Lower leg skin (tissue), 4 donors: ENCODE measurements around the gene METTL8. TPM values are rescaled to one million over a fixed set of nuclear protein-coding genes. Genes with fewer than 3 reads are reported as not detected.
"Not testable (repeated sequence)": the region's sequence is repeated elsewhere in the genome, so short reads cannot be mapped to it uniquely, and the experiment has no call there.

ENCODE experiments used
- DNase-seq, 2 donors: peaks; one replicate each; pipeline ENCODE4 v3.0.0-alpha.2; 2019; ENCODE audit warnings: low spot score in 2 of 2
- H3K4me3 ChIP-seq: fragments of 200-600 bp; sonication (generic); 2 replicates; pipeline ENCODE4 v1.5.1; 2017; ENCODE audit warnings: mild to moderate bottlenecking, low read depth; ENCODE audit not compliant: poor library complexity, severe bottlenecking
- CTCF ChIP-seq, 3 donors: fragments of 450-650 bp; IDR thresholded peaks; one replicate each; pipeline ENCODE4 v1.5.1; 2016; ENCODE audit warnings: antibody characterized with exemption in 3 of 3, mild to moderate bottlenecking in 3 of 3, moderate library complexity in 2 of 3
- POLR2A ChIP-seq, 2 donors: fragments of 450-650 bp; IDR thresholded peaks; one replicate each; pipeline ENCODE4 v1.6.1; 2016 to 2017; ENCODE audit warnings: antibody characterized with exemption in 2 of 2, mild to moderate bottlenecking in 1 of 2, moderate library complexity in 1 of 2
- WGBS, 2 donors: methylation state at CpG; one replicate each; pipeline ENCODE4 v1.1.5; 2018; 5-methylcytosine and 5-hydroxymethylcytosine counted together
- intact Hi-C: fragments of 100-400 bp; cut with DNase I; formaldehyde crosslinking; loops from one replicate; pipeline ENCODE4 v1.15.0; 2023; ENCODE audit warnings: low total_unique reads
- total RNA-seq, 4 donors: library from RNA; depleted of rRNA; stranded (reverse); fragments of >200 nt; gene quantifications; one replicate each; pipeline ENCODE4 v1.1.0, GENCODE V29; 2016

Gene METTL8
- total RNA-seq, 4 donors from 2014 or later: 22.5 to 34.9 (median 25.9) TPM

GRCh38 chr2:171316755-171317337 is 116.9 kb downstream of the METTL8 start:
- DNase-seq: no peak
- H3K4me3 ChIP-seq: no peak overlapping the region
- intact Hi-C loops: no loop called here
- TF ChIP-seq CTCF (IDR thresholded peaks at IDR 0.05): no peak
- no peak for TF ChIP-seq POLR2A (IDR thresholded peaks at IDR 0.05)
- WGBS, 2 donors: 82 to 92% methylated on average over 7 of the region's 7 CpGs

DNA sequence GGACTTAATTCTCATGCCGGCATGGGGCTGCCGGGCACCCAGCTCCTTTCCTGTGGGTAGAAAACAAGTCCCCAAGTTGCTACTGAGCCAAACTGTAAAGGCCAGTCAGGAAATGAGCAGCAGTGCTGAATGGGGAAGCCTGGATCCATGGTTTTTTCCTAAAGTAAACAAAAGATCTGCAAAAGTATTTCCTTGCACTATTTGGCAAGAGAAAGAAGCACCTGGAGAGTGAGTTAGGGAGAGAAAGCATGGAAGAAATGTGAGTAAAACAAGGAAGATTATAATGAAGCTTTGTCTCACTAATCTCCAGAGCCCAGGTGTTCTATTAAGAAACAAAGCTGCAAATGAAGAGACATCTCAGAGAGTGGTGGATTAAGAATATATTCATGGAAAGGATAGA is 117.6 kb downstream of the METTL8 start:
- no peak for TF ChIP-seq POLR2A (IDR thresholded peaks at IDR 0.05)
- no peak for TF ChIP-seq CTCF (IDR thresholded peaks at IDR 0.05)
- intact Hi-C loops: no loop called here
- 53 to 54% methylated on average over 2 of the region's 2 CpGs for WGBS, 2 donors
- H3K4me3 ChIP-seq: no peak overlapping the region
- DNase-seq: no peak

DNA sequence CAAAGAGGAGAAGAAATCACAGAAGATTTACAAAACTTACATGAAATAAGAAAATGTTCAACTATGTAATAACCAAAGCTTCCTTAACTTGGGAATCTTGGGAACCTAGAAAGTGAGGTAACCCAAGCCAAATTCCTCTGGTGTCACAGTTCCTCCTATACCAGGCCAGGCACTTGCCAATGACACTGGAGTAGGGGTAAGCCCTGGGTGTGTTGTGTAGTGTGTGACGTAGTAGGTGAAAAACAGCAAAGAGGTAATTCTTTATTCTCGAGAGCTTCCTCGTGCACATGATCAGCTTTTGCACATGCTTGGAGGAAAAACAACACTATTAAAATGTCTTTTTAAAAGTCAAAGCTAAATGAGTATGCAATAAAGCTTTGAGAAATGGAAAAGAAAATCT is 118.0 kb downstream of the METTL8 start:
- no peak for DNase-seq
- intact Hi-C loops: no loop called here
- no peak for TF ChIP-seq CTCF (IDR thresholded peaks at IDR 0.05)
- TF ChIP-seq POLR2A (IDR thresholded peaks at IDR 0.05): no peak
- WGBS, 2 donors: 66 to 72% methylated on average over 3 of the region's 3 CpGs
- H3K4me3 ChIP-seq: no peak overlapping the region

DNA sequence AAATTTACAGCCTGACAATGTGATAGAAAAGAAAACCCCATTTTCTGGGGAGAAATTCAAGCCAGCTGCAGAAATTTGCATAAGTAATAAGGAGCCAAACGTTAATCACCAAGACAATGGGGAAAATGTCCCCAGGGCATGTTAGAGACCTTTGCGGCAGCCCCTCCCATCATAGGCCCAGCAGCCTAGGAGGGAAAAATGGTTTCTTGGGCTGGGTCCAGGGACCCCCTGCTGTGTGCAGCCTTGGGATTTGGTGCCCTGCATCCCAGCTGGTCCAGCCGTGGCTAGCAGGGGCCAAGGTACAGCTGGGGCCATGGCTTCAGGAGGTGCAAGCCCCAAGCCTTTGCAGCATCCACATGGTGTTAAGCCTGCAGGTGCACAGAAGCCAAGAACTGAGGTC is 121.6 kb downstream of the METTL8 start:
- DNase-seq, intact Hi-C loops, H3K4me3 ChIP-seq: not testable (repeated sequence)
- WGBS, 2 donors: 82 to 85% methylated on average over 3 of the region's 3 CpGs

DNA sequence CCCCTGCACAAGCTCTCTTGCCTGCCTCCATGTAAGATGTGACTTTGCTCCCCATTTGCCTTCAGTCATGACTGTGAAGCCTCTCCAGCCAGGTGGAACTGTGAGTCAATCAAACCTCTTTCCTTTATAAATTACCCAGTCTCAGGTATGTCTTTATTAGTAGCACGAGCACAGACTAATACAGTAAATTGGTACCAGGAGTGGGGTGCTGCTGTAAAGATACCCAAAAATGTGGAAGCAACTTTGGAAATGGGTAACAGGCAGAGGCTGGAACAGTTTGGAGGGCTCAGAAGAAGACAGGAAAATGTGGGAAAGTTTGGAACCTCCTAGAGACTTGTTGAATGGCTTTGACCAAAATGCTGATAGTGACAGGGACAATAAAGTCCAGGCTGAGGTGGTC is 122.2 kb downstream of the METTL8 start:
- 95% methylated on average over 1 of the region's 1 CpG for WGBS, 2 donors
- H3K4me3 ChIP-seq, intact Hi-C loops, DNase-seq: not testable (repeated sequence)

DNA sequence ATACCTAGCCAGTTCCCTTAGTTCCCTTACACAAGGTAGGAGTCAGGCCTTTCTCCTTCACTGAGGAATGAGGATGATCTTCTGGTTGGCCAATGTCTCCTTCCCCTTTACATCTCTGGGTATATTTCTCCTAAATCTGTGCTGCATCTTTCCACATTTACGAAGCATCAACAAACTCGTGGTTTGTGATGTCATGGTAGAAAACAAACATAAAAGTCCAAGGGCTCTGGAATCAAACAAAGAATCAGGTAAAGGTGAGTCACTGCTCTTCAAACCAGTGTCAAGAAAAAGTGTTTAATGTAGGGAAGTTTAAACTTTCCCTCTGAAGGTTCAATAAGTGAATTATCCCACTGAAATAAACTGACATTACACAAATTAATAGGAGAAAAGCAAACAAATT is 122.9 kb downstream of the METTL8 start:
- no peak overlapping the region for H3K4me3 ChIP-seq
- no peak for DNase-seq
- TF ChIP-seq POLR2A (IDR thresholded peaks at IDR 0.05): no peak
- no peak for TF ChIP-seq CTCF (IDR thresholded peaks at IDR 0.05)
- intact Hi-C loops: no loop called here
- 94 to 95% methylated on average over 2 of the region's 2 CpGs for WGBS, 2 donors
